Stimulated activated CD4-positive, alpha-beta T cell treated with anti-CD3 and anti-CD28 coated beads, Interleukin-1b, Interleukin-23, amount 100 ng/mL, for 1 hour (primary cell): ENCODE results near the gene SERPINA4.
"Not testable (repeated sequence)": the region's sequence is repeated elsewhere in the genome, so short reads cannot be mapped to it uniquely, and the experiment has no call there.

Experiments used
- DNase-seq, 2 donors: peaks; one replicate each; pipeline ENCODE4 v3.0.0-alpha.2; 2020; ENCODE audit warnings: low read depth in 2 of 2

Gene SERPINA4

DNA sequence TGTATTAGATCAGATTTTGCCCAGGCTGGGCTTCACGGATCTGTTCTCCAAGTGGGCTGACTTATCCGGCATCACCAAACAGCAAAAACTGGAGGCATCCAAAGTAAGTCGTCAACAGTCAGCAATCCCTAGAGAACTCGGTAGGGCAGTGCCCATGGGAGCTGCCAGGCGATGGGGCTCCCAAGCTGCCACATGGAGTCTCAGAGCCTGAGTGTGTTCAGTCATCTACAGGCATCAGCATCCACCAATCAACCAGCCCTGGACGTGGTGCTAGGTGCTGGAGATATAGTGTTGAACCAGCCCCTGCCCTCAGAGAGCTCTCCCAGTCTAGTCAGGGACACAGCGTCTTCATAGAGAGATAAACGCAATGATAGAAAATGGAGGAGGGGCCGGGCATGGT is 6.9 kb downstream of the SERPINA4 start:
- no peak for DNase-seq

GRCh38 chr14:94569381-94570001 is 8.2 kb downstream of the SERPINA4 start:
- no peak for DNase-seq

DNA sequence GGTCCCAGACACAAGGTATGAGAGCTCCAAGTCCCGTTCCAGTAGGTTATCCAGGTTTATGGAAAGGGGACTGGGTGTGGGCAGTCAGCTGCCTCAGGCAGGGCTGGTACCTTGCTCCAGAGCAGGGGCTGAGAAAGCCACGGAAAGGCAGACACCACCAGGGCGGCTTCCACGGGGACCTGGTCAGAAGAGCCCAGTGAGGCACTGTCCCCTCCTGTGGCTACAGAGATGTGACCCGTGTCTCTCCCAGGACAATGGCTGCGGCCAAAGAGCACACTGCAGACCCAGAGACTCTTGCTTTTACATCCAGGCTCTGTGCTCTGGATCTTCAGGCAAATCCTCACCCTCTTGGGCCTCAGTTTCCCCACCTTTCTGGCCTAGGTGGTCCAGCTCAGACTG is 8.8 kb downstream of the SERPINA4 start:
- DNase-seq: no peak

DNA sequence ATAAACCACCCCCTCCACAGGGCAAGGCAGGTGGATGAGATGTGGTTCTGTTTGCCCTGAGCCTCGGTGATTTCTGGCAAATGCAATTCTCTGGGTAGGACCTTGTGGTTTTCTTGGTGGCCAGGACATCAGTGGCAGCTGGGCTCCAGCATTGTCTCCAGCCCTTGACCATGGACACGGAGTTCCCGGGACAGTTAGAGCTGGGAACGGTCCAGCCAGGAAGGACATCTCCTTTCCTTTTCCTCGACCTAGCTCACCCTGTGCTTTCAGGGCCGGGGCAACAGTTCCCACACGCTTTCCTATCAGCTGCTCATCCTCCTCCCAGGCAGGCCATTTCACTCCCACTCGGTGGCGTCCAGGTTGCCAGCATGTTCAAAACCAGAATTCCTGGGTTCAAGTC is 9.2 kb downstream of the SERPINA4 start:
- no peak for DNase-seq

GRCh38 chr14:94571395-94571794 is 10.2 kb downstream of the SERPINA4 start:
- DNase-seq: no peak

DNA sequence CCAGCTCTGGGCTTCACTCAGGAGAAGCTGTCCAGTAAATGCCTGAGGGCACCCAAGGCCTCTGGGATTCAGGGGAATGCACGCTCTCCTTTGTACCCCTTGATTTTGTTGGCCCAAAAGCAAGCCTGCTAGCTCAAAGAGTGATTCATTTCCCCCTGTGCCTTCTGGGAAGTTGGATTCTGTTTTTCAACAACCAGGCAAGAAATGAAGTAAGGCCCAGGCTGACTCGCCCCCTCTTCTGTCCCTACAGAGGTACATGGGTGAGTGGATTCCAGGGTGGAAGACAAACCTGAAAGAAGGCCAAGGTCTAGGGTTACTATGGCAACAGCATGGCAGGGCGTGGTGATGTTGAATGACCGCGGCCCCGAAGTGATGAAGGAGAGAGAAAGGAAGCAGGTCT is 10.7 kb downstream of the SERPINA4 start:
- DNase-seq: no peak

DNA sequence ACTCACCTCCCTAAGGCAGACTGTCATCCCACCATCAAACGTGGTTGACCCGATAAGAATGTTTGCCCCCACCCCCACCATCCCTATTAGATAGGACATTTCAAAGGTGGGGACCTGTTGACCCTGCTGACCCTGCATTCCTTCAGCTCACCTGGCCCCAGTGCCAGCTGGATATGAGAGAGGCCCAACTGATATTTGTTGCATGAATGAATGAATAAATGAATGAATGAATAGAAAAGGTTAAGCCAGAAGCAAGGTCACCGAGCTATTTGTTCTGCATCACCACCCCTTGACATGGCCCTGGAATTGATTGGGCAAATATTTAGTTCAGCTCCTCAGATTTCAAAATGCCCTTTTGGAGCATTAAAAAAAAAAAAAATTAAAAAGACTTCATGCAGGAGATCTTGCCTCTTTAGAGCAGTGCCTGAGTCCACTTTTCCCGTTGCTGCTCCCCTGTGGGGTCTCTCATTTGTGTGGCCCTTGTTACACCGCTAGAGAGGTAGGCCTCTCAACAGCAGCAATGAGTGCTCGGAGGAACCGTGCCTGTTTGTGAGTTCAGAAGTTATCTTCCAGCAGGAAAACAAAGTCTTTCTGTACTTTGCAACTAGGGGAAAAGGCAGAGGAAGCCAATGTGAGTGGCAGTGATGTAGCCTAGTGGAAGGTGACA is 11.5 kb downstream of the SERPINA4 start:
- no peak for DNase-seq

- no peak for DNase-seq
Measured at GRCh38 chr14:94573475-94574277, 12.4 kb downstream of the SERPINA4 start.

- DNase-seq: no peak
Measured at GRCh38 chr14:94574336-94574735, 13.1 kb downstream of the SERPINA4 start.

DNA sequence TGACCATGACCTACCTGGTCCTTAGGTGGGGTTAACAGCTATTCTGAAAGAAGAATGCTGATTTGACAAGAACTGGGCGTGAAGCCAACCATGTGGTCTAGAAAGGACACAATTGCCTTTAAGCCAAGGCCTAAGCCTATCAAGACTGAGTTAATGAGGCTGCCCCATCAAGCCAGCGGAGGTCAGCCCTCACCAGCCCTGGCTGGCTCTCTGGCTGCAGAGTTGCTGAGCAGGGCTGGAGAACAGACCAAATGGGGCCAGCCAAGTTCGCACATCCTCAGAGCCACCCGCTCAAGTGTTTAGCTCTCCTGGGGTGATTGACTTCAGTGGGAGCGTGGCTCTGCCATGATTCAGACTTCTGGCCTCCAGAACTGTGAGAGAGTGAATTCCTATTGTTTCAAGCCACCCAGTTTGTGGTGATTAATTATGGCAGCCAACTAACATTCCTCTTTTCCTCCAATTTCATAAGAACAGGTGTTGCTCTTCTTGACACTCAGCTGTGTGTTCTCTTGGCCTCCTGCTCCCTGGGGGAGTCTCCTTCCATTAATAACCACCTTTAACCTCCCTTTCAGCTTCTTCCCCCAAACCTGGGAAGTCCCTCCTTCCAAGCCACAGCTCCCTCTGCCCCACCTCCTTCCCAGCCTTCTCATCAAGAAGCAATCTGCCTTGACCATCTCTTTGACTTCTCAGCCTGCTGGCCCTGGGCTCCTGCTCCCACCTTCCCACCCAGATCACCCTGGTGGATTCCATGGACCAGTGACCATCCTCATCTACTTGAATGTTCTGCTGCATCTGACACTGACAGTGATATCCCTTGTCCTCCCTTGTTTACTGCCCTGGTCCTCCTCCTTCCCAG is 14.7 kb downstream of the SERPINA4 start:
- no peak for DNase-seq

DNA sequence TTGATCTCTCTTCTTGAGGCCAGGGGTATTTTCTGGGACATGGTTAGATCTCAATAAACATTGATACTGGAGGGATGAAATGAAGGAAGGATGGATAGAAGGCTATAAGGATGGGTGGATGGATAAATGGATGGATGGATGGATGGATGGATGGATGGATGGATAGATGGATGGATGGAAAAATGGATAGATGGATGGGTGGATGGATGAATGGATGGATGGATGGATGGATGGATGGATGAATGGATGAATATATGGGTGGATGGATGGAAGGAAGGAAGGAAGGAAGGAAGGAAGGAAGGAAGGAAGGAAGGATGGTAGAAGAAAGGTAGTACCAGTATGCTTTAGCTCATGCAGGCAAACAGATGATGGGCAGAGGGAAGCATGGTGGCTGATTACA is 16.2 kb downstream of the SERPINA4 start:
- not testable (repeated sequence) for DNase-seq

DNA sequence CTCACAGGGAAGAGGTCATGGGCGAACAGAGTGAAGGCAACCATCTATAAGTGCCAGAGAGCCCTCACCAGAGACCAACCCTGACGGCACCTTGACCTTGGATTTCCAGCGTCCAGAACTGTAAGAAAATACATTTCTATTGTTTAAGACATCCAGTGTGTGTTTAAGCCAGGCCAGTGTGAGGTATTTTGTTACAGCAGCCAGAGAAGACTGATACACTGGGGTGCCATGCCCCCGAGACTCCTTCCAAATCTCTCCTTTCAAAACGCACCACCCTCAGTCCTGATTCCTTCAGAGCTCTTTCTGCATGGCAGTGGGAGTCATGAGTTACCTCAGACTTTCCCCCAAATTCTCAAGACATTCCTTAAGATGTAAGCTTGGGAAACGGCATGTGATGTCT is 17.5 kb downstream of the SERPINA4 start:
- no peak for DNase-seq

DNA sequence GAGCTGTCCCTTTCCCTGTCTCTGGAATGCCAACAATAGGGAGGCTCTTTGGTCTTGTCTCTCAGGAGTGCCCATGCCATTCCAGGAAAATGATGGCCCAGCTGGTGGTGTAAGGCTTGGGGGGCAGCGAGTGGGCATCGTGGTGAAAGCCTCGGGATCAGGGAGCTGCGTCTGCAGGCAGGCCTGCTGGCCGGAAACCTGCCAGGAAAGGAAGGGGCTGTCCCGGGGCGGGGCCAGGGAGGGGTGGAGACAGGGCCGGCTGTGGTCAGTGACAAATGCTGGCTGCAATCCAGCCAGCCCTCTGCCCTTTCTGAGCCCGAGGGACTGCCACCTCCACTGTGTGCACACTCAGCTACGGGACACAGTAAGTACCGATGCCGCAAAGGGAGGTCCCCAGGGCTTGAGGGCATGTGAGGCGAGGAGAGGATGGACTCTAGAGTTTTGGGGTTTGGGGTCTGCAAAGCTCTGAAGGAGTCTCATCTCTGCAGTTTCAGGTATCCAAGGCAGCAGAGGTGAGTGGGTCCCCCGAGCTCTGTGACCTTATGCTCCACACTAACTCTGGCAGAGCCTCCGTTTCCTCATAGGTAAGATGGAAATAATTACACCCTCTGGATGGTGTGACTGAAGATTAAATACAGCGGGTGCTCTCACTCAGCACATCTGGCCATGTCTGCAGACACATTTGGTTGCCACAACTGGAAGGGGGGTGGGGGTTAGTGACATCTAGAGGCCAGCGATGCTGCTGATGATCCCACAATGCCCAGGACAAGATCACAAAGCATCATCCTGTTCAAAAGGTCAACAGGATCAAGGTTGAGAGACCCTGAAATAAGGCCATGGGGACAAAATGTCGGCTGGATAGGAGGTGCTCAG is 20.1 kb downstream of the SERPINA4 start, which contains the start of gene SERPINA5:
SERPINA5 (plus strand) TSS at position 300 of the 873 bp plus-strand sequence. CDS start 5,937 bp downstream, outside the sequence.
- no peak for DNase-seq

DNA sequence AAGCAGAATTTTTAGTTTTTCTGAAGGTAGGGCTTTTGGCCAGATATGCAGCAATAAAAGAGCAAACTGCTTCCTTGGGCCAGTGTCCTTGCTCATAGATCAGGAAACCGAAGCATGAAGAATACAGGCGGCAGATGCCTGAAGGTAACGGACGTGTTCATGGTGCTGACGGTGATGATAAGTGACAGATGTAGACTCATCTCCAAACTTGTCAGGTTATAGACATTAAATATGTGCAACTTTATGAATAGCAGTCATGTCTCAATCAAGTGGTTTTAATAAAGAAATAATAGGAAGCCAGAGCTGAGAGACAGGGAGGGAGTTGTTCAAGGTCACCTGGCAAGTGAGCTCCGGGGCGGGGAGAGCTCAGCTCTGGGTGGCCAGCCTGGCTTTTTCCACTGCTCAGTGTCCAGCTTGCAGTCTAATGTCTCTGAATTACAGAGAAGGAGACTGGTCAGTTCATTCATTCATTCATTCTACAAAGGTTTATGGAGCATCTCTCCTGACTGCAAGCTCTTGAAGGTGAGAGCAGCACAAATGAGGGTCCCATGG is 21.0 kb downstream of the SERPINA4 start:
- DNase-seq: no peak

DNA sequence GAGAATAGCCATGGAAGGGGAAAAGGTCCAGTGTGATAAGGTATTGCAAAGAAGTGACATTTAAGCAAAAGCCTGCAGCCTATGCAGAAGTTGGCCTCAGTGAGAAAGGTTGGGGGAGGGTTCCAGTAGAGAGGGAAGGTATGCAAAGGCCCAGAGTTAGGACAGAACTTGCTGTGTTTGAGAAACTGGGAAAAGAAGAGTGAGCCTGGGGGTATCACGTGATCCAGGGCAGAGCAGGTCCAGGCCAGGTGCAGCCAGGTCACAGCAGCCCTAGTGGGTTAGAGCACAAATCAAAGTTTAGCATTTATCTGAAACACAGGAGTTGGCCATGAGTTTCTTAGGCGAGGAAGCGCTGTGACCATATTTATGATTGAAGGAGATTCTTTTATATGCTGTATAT is 21.6 kb downstream of the SERPINA4 start:
- no peak for DNase-seq

- DNase-seq: no peak
Measured at GRCh38 chr14:94583557-94583956, 22.3 kb downstream of the SERPINA4 start.

GRCh38 chr14:94584591-94585280 is 23.5 kb downstream of the SERPINA4 start:
- no peak for DNase-seq

- no peak for DNase-seq
Measured at GRCh38 chr14:94586635-94587034, 25.4 kb downstream of the SERPINA4 start.

DNA sequence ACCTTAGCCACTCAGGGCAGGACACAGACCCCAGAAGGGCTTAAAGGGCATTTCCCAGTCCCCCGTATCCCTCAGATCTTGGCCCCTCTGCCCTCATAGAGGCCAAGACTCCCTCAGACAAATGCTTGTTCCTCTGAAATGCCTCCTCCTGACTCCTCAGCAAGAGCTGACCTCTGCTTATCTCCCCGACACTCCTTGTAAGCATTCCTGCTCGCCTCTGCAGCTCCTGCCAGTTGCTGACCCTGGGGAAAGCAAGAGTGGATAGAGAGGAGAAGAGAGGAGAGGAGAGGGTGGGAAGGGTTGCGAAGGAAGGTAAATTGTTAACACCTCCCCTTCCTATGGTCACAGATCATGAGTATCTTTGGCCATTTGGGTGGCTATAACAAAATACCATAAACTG is 27.1 kb downstream of the SERPINA4 start:
- DNase-seq: no peak

GRCh38 chr14:94591073-94591472 is 29.8 kb downstream of the SERPINA4 start:
- no peak for DNase-seq
